ENCODE results near the gene KIF17.

The KIF17 gene

DNA sequence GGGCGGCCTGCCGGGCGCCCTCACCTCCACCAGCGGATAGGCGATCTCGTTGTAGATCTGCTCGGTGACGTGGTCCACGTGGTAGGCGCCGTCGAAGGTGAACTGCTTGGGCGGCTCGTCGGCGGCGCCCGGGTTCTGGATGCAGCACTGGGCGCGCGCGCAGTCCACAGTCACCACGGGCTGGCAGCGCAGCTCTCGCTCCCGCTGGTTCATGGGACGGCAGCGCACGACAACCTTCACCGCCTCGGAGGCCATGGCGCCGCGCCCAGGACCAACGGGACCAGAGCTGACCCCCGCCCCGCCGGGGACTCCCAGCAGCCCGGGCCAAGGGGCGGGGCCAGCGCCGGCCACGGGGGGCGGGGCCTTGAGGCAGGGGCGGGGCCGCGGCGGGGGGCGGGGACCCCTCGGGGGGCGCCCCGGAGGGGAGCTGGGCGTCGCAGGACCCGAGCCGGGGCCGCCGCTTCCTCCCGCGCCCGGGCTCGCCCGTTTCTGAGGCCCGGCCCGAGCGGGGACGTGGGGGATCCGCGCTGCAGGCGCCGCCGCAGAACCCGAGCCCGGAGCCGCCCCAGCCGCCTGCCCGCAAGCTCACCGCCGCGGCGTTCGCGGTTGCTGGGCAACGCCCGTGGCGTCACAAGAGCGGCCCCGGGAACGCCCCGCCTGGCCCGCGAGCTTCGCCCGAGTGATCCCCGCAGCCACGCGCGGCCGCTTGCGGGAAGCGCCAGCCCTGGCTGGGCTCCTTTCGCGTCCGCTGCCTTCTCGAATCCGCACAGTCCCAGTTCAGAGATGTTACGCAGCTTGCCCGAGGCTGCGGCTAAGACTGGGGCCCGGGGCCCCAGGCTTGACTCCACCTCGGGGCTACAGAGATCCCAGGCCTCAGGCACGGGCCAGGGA is at the start of gene KIF17:
Gene KIF17 (minus strand): TSS at position 556 of the 891 bp plus-strand sequence. CDS start 301 bp downstream, at position 255.
- DNase-seq: peak; percentile 62

DNA sequence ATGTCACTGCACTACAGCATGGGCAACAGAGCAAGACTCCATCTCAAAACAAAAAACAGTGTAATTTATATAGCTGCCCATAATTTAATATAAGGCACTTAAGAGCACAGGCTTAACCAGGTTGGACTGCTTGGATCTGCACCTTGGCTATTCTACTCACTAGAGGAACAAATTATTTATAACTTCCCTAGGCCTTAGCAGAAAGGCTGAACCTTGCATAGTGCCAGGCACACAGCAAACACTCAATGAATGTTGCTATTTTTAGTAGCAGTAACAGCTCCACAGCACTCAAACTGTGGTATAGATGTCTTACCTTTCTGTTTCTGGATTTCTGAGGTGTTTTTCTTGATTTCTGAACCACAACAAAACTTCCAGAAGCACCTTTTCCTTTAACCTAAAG is 49.5 kb upstream of the KIF17 start:
- no peak for DNase-seq

DNA sequence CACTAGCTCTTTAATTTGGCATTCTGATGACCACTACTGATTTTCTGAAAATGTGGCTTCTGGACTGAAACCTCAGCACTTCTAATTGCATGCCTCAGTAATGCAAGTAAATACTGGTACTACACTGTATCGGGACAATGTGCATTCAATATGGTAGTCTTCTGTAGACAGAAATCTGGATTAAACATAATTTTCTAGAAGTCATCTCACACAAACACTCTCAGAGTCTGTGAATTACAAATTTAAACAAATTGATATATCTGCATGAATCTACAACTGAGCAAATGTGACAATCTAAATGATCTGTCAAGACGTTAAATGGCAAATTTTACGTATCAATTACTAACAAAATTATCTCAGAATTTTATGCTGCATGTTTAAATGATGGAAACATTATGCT is 45.6 kb upstream of the KIF17 start:
- no peak for DNase-seq

DNA sequence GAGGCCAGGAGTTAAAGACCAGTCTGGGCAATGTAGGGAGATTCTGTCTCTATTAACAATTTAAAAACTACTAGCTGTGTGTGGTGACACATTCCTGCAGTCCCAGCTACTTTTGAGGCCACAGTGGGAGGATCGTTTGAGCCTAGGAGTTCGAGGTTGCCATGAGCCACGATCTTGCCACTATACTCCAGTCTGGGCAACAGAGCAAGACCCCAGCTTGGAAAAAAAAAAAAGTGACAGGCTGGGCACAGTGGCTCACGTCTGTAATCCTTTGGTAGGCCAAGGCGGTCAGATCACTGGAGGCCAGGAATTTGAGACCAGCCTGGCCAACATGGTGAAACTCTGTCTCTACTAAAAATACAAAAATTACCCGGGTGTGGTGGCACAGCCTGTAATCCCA is 42.5 kb upstream of the KIF17 start:
- DNase-seq: no peak

DNA sequence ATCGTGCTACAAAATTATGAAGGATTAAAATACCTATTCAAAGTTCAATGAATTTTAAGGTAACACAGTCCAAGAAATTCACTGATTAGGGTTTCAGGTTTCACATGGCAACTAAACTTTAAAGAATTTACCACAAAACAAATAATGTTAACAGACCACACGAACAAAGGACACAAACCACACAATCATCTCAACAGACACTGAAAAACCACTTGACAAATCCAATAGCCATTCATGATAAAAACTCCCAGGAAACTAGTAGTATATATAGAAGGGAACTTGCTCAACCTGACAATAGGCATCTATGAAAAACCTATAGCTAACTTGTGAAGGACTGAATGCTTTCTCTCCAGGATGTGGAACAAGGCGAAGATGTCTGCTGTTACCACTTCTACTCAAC is 35.8 kb upstream of the KIF17 start:
- no peak for DNase-seq

DNA sequence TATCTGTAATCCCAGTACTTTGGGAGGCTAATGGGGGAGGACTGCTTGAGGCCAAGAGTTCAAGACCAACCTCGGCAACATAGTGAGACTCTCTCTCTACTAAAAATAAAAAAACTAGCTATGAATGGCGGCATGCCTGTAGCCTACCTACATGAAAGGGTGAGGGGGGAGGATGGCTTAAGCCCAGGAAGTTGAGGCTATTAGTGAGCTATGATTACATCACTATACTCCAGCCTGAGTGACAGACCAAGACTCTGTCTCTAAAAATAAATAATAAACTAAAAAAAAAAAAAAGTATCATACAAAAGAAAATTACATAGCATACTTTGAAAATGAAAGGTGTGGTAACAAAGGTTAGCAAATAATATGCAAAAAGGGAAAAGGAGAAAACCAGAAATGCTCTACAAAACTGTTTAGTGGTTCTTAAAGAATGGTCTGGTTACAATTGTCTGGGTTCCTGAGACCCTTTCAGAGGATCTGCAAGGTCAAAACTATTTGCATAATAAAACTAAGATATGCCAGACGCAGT is 33.7 kb upstream of the KIF17 start:
- DNase-seq: no peak

DNA sequence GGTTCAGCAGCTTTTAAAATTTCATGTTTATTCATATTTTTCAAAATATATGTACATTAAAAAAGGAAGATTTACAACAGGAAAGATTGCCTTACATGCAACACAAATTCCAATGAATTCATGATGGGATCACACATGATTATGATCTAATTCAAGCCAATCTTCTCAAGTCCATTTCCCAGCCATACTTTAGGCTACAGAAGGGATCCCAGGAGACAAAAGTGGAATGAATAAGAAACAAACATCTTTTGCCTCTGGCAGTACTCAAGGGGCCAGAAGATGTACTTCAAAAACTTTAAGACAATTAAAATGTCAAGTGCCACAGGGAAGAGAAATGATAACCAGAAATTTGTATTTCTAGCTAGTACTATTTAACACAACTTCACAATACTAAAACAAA is 24.9 kb upstream of the KIF17 start:
- DNase-seq: no peak

DNA sequence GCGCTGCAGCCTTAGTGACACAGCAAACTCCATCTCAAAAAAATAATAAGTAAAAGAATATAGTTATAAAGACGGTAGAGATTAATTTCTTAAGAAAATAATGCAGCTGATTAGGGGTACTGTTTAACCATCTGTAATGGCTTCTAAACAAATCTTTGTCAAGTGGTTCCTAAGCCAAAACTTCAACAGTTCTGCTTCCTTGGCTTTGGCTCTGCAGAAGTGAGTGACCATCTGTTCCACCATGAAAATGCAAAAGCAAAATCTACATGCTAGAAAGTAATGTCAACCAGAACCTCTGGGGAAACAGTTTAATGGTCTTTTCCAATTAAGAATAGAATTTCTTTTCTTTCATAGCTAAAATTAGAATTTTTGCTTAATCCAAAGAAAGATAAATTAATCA is 23.0 kb upstream of the KIF17 start:
- no peak for DNase-seq

DNA sequence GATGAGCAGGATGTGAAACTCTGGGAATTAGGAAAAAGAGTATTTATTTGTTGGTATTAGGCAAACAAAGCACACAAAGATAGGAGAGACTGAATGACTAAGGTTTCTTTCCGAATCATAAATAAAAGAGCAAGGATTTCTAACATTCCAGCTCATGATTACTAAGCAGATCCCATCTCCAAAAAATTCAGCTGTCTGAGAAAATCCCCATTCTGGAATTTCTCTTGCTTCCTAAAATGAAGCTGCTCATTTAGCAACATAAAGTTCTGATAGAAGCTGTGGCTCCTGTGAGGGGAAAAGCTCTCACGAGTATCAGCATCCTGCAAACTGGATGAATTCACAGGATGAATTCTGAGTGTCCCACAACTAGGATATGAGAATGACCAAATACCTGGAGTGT is 21.4 kb upstream of the KIF17 start:
- no peak for DNase-seq

DNA sequence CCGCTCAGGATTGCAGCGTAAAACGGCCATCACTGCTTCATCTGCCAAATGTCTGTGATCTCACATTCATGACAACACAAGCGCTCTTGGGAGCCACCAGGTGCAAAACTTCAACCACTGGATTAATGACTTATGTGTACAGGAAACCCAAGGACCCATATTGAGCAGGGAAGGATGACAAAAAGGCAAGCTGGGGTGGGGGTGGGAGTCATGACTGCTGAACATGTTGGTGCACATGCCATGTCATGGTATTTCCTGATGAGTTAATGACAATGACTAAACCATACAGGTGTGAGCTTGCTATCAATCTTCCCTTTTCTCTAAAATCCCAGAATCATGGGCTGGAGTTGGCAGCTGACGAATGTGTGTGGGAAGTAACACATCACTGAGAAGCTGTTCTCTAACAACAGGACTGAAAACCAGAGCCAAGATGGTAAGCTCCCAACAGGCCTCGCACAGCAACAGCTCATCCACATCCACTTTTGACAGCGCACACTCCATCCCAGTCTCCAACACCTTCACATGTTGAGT is 17.8 kb upstream of the KIF17 start:
- DNase-seq: no peak

DNA sequence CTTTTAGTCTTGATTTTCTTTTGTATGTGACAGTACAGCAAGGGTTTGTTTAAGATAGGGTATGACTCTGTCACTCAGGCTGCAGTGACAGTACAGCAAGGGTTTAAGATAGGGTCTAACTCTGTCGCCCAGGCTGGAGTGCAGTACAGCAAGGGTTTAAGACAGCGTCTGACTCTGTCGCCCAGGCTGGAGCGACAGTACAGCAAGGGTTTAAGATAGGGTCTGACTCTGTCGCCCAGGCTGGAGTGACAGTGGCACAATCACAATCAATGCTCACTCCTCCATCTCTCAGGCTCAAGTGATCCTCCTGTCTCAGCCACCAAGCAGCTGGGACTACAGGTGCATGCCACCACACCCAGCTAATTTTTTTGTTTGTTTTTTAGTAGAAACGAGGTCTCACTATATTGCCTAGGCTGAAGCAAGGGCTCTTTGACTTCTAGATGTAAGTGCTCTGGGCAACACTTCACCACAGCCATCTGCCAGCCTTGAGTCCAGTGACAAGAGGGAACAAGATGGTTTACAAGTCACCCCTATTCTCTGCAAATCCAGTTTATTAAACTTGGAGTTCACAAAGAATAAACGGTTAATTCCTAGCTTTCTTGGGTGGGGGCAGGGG is 15.7 kb upstream of the KIF17 start:
- DNase-seq: no peak

DNA sequence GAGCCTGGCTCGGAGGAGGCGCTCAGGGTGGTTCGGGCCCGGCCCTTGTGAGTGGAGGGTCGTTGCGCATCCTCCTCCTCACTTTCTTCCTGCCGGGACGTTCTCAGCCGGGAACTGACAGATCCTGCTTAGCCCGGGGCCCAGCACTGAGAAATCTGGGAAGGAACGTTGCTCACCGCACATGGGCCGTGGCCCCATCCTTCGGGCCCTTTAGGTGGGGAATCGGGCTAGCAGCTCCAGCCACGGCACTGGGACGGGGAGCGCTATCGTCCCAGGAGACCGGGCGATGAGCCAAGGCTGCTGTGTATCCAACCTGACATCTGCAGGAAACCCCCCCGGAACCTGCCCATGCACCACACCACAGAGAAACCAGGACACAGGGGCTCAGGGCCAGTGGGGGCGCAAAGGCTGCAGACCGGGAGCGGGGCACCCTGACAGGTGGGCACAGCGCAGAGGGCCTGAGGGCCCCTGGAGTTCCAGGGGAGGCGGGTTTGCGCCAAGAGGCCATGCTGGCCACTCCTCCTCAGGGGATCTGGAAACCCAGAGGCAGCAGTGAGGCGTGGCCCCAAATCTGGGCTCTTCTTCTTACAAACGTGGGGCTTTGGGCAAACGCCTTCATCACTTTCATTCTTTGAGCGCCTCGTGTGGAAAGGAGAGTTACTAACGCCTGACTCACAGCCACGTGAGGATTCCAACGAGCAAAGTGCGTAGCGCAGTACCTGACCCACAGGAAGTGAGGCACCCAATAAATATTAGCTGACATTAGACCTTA is 15.0 kb upstream of the KIF17 start, which contains the start of gene SH2D5:
Gene SH2D5 (minus strand): TSS at position 116 of the 772 bp plus-strand sequence. CDS start 4,659 bp downstream, outside the sequence.
- DNase-seq: peak; percentile 57

DNA sequence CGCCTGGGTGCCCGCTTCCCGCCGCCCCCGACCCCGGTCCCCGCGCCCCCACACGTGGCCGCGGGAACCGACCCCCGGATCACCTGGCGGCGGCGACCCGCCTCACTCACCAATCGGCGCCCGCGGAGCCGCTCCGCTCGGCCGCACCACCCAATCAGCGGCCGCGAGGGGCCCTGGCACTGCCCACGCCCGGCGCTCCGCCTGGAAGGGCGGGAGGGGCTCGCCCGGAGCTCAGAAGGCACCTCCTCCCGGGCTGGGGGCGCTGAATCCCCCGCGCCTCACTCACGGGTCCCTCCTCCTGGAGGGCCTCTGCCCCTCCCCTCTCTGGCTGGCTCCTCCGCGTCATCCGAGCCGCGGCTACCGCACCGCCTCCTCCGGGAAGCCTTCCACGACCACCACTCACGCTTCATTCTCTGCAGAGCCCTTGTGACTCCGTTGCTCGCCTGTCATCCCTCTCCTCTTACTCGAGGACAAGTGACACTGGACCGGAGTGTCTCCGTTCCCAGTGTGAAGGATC is 14.3 kb upstream of the KIF17 start:
- DNase-seq: peak; percentile 39

DNA sequence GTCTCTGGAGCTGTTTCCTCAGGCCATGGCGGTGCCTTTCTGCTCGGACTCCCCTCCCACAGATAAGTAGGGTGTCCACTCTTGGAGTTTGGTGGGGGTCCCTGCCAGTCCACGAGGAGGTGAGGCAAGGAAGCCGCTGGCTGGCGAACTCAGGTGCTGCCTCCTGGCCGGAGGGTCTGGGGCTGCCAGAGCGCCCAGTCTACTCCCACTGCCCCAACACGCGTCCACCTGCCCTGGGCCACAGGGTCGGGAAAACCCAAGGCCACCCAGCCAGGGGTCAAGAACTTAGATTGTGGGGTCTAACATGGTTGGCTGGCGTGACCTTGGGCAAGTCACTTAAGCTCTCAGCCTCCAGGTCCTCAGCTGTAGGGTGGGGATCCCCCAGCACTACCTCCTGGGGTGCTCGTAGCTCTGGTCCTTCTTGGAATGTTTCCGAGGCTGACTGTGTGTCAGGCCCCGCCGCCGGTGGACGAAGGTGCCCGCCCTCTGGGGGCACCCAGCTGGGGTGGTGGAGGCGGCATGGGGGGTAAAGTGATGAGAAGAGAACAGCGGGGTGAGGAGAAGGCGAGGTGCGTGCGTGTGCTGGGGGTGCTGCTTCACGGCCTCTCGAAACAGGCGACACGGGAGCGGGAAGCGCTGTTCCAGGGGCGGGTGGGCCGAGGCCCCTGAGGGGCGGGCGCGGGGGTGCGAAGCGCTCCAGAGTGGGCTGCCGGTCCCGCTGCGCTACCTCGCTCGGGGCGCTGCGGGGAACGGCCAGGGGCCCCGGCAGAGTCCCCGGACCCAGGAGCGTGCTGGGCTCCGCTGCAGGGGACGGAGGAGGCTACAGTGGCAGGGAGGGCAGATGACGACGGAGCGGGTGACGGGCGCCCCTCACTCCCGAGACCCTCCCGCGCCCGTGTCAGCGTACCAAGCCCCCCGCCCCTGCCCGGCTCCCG is 13.5 kb upstream of the KIF17 start:
- no peak for DNase-seq

DNA sequence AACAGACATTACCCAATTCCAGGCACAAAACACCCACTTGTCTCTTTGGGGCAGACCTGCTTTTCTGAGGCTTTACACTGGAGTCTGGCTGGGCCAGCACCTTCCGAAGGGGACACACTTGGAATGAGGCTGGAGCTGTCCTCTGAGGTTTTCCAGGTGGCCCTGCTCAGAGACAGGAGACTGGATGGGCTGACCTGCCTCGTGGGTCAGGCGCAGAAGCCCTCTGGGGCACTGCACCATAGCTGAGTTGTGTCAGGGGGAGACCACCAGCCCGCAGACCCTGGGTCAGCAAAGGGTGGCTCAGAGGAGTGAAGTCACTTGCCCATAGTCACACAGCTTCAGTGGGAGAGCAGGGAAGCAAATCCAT is 12.9 kb upstream of the KIF17 start:
- DNase-seq: no peak

DNA sequence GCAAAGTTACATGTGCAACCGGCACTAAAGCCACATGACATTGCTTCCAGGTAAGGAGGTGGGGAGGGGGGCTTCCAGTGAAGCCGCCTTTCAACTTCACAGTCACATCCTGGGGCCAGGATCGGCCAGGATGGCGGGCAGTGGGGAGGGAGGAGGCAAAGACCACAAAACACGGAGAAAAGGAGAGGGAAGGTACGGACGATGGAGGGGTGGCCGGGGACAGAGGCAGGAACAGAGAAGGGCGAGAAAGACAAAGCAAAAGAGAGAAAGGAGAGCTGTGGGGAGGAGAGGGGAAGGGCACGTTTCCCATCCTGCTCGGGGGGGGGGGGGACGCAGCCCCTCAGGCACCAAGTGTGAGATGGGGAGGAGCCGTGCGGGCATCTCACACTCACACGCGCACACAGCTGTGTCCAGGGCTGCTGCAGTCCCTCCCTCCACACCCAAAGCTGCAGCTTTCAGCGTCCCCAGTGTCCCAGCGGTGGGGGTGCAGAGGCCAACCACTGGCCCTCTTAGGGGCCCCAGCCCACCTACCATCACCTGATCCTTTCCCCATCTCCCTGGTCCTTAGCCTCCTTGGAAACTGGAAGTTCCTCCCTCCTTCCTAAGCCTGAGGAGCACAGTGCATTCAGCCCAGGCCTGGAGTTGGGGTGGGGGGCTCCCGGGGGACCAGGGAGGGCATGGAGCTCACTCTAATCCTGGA is 12.3 kb upstream of the KIF17 start:
- DNase-seq: no peak

DNA sequence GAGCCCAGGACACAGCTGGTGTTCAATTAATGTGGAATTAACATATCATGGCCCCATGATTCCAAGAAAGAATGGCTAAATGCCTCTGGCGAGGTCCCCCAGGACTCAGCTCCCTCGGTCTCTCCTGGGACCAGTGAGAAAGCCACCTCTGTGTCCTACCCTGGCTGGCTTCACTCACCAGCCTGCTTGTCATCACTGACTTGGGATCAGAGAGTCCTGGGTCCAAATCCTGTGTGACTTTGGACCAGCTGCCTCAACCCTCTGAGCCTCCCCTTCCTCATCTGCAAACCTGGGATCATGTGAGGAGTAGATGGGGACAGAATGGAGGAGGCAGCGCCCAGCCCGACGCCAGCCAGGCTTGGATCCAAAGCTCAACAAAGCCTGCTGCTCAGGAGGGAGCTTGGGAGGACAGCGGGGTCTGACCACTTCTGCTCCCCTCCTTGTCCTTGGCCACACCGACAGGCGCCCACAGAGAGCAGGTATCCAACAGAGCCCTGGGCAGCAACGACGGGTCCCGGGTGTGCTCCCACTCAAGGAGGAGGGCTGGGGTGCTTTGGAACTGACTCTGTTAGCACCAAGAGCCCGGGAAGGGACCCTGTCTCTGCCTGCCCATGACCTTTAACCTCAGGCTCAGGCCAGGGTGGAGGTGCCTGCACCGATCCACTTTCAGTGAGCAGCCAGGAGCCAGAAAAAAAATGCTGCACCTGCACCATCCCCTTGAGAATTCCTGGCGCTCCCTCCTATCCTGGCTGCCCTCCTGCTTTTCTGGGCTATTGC is 11.5 kb upstream of the KIF17 start:
- DNase-seq: no peak

DNA sequence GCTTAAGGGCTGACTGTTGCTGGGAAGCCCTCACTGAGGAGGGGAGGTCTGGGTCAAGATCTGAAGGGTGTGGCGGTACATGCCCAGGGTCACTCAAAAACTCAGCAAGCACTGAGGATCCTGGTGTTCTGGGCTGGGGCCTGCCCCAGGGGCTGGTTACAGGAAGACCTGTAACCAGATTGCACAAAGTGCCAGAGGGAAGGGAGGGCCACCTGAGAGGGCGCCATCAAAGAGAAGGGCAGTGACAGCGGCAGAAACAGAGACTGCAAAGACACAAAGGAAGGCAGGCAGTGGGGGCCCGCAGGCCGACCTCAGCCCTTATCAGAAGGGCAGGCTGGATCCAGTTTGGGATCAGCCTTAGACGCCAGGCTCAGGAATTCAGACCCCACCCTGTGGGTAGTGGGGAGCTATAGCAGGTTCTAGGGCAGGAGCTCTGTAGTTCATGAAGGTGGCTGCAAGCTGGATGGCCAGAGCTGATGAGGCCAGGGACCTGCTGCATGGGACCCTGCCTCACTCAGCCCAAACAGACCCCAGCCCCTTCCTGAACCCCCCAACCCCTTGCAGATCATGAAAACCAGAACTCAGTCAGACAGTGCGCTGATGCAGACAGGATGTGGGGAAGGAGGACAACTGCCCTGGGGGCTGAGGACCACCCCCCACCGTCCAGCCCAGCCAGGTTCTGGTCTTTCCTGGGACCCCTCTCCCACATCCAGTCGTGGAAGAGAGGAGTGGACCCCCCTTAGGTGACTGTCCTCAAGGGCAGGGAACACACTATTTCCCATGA is 10.8 kb upstream of the KIF17 start:
- no peak for DNase-seq

DNA sequence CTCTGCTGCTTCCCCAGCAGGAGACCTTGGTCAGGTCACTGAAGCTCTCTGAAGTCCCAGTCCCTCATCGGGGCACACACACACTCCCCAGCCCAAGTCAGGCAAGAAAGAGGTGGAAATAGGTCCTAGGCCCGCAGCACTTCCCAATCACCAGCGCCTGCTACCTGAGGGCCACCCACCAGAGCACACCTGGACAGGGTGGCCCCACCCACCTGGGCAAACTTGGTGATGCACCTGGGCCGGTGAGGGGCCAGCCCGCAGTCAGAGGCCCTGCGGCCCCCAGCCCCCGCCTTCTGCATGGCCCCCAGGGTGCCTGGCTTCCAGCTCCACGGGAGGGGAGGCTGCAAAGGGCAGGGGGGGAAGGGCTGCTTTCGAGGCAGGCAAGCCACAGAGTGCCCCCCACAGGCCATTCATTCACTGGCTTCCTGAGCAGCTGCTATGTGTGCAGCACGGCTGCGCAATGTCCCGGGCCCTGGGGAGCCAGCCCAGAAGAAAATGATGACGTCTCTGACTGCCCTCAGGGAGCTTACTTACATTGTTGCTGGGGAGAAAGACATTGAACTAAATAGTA is 10.0 kb upstream of the KIF17 start:
- DNase-seq: no peak

Measured in activated CD4-positive, alpha-beta T cell treated with anti-CD3 and anti-CD28 coated beads, Interleukin-2, amount 50 U/mL, for 1 hour (primary cell).